HL-60 (cell line): Measurements from ENCODE around the gene VRK3.

Experiments used
- DNase-seq, 2 experiments: peaks; one replicate each; pipeline ENCODE4 v3.0.0-alpha.2; 2010 to 2020; ENCODE audit warnings: low read depth in 1 of 2, low spot score in 1 of 2
- H3K27ac ChIP-seq: fragments of 250-450 bp; sonication (Bioruptor Pico); replicated peaks from 2 replicates; pipeline ENCODE4 v1.5.1; 2020; ENCODE audit warnings: mild to moderate bottlenecking, moderate library complexity
- H3K27me3 ChIP-seq: fragments of 250-450 bp; sonication (Bioruptor Pico); 2 replicates; pipeline ENCODE4 v1.5.1; 2021; ENCODE audit warnings: mild to moderate bottlenecking, moderate library complexity; ENCODE audit not compliant: insufficient read depth, poor library complexity, severe bottlenecking
- H3K4me3 ChIP-seq: replicated peaks from 2 replicates; pipeline ENCODE4 v1.5.1; 2011; ENCODE audit warnings: mild to moderate bottlenecking, control low read depth, low read length; ENCODE audit not compliant: insufficient read depth
- GABPA ChIP-seq: IDR thresholded peaks from 2 replicates; pipeline ENCODE4 v1.6.1; 2012; ENCODE audit warnings: low read depth
- POLR2AphosphoS5 ChIP-seq: IDR thresholded peaks from 2 replicates; pipeline ENCODE4 v1.6.1; 2012; ENCODE audit warnings: low read depth
- SPI1 ChIP-seq: IDR thresholded peaks from 2 replicates; pipeline ENCODE4 v1.6.1; 2012; ENCODE audit warnings: low read depth, mild to moderate bottlenecking, borderline replicate concordance
- TF ChIP-seq, protein P1 (sequence below): IDR thresholded peaks from 2 replicates; pipeline ENCODE4 v1.6.1; 2012; ENCODE audit warnings: low read depth; ENCODE audit not compliant: insufficient replicate concordance
- TF ChIP-seq, protein P2 (sequence below): IDR thresholded peaks from one replicate; pipeline ENCODE4 v1.5.1; 2011; ENCODE audit warnings: low read length, control low read depth, inconsistent platforms; ENCODE audit not compliant: insufficient read depth

VRK3 gene

DNA sequence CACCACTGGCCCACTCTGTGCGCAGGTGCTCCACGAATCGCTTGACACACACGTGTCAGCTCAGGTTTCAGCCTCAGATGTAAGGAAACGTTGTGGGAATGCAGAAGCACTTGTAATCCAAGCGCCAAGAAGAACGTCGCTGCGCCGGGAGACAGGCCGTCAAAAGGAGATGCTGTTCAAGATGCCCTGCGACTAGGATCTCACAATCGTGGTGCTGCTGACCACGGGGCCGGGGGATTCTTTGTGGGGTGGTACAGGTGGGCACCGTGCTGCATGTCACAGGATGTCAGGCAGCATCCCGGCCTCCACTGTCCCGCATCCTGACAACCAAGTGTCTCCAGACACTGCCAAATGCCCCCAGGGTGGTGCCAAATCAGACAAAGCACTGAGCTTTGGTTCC lies 47.3 kb downstream of the VRK3 start:
- DNase-seq = no peak

DNA sequence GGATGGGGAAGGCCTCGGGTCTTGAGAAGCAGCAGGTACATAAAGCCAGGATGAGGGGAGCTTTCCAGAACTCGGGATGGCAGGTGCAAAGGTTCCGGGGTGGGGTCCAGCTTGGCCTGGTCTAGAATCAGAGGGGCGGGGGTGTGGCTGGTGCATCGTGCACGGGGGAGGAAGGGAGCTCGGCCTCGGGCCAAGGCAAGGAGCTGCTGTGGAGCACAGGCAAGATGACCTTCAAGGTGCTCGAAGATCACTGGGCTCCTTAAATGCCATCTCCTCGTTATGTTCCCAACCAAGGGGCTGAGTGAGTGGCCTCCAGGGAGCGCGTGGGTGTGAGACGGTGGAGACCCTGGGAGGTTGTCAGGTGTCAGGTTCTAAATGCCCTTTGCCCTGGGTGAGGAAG lies 48.1 kb downstream of the VRK3 start:
- Histone ChIP-seq H3K27ac (no peak overlapping the region), H3K27me3 (no peaks in the 10 kb centered on the region), H3K4me3 (no peak overlapping the region)
- no peak for DNase-seq
- TF ChIP-seq SPI1 (no peak), POLR2AphosphoS5 (no peak), GABPA (no peak)
- TF ChIP-seq, protein P1, sequence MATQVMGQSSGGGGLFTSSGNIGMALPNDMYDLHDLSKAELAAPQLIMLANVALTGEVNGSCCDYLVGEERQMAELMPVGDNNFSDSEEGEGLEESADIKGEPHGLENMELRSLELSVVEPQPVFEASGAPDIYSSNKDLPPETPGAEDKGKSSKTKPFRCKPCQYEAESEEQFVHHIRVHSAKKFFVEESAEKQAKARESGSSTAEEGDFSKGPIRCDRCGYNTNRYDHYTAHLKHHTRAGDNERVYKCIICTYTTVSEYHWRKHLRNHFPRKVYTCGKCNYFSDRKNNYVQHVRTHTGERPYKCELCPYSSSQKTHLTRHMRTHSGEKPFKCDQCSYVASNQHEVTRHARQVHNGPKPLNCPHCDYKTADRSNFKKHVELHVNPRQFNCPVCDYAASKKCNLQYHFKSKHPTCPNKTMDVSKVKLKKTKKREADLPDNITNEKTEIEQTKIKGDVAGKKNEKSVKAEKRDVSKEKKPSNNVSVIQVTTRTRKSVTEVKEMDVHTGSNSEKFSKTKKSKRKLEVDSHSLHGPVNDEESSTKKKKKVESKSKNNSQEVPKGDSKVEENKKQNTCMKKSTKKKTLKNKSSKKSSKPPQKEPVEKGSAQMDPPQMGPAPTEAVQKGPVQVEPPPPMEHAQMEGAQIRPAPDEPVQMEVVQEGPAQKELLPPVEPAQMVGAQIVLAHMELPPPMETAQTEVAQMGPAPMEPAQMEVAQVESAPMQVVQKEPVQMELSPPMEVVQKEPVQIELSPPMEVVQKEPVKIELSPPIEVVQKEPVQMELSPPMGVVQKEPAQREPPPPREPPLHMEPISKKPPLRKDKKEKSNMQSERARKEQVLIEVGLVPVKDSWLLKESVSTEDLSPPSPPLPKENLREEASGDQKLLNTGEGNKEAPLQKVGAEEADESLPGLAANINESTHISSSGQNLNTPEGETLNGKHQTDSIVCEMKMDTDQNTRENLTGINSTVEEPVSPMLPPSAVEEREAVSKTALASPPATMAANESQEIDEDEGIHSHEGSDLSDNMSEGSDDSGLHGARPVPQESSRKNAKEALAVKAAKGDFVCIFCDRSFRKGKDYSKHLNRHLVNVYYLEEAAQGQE = no peak
- TF ChIP-seq, protein P2, sequence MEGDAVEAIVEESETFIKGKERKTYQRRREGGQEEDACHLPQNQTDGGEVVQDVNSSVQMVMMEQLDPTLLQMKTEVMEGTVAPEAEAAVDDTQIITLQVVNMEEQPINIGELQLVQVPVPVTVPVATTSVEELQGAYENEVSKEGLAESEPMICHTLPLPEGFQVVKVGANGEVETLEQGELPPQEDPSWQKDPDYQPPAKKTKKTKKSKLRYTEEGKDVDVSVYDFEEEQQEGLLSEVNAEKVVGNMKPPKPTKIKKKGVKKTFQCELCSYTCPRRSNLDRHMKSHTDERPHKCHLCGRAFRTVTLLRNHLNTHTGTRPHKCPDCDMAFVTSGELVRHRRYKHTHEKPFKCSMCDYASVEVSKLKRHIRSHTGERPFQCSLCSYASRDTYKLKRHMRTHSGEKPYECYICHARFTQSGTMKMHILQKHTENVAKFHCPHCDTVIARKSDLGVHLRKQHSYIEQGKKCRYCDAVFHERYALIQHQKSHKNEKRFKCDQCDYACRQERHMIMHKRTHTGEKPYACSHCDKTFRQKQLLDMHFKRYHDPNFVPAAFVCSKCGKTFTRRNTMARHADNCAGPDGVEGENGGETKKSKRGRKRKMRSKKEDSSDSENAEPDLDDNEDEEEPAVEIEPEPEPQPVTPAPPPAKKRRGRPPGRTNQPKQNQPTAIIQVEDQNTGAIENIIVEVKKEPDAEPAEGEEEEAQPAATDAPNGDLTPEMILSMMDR = no peak

More for the DNA sequence above, 47.3 kb downstream of the VRK3 start:
- no peak for TF ChIP-seq GABPA
- TF ChIP-seq POLR2AphosphoS5 = no peak
- no peaks in the 10 kb centered on the region for H3K27me3 ChIP-seq
- H3K27ac ChIP-seq = no peak overlapping the region
- H3K4me3 ChIP-seq = no peak overlapping the region

DNA sequence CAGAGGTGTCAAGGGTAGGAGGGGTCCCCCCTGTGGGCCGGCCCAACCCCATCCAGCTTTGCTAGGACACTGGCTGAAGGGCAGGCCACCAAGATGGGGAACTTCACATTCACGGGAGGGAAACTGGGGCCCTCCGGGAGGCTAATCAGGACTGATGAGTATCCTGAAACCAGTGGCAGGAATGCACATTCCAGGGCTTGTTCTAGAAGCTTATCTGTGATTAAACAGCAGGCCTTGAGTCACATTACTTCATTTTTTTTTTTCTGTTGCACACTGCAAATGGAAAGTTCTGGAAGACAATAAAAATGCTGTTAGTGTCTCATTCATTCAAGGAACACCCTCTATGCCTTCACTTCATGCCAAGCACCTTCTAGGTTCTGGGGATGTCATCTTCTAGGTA lies 48.7 kb downstream of the VRK3 start:
- Histone ChIP-seq H3K27me3 (no peaks in the 10 kb centered on the region), H3K27ac (no peak overlapping the region), H3K4me3 (no peak overlapping the region)
- TF ChIP-seq GABPA = no peak
- TF ChIP-seq SPI1 = no peak
- TF ChIP-seq, protein P2 = no peak
- TF ChIP-seq POLR2AphosphoS5 = no peak
- TF ChIP-seq, protein P1 = no peak
- no peak for DNase-seq

DNA sequence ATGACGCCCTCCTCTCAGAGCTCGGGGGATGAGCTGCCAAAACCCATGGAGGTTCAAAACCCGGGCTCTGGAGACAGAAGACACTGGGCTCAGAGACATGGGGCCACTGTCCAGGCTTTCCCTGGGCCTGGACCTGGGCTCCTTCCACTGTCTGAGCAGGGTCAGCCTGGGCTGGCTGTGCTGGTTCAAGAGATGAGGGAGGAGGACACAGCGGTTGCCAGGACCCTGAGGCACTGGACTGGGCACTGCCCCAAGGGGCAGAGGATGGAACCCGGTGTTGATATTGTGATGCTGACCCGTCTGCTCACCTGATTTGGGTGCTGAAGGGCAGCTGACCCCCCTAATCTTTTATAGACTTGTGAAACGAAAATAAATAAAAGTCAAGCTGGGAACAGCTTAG lies 50.1 kb downstream of the VRK3 start:
- Histone ChIP-seq H3K4me3 (no peak overlapping the region), H3K27ac (no peak overlapping the region), H3K27me3 (no peaks in the 10 kb centered on the region)
- TF ChIP-seq POLR2AphosphoS5 = no peak
- no peak for DNase-seq

DNA sequence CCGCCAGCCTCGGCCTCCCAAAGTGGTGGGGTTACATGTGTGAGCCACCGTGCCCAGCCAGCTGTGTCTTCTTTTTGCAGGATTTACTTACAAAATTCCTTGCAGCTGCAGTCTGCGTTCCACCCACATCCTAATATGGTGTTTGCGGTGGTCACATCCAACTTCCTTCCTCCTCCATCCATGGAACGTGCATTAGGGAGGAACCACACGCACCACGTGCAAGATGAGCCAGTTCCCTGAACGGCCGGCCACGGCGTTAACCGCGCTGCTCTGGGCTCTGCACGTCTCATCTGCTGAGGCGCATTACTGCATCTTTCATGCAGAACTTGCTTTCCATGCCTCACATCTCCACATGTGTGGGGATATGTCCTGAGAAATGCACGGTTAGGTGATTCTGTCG lies 51.2 kb downstream of the VRK3 start:
- no peak overlapping the region for H3K27ac ChIP-seq
- peak; percentile 85 to 95 for DNase-seq
- TF ChIP-seq, protein P1 = no peak
- TF ChIP-seq, protein P2 = no peak
- peak; percentile 78 for TF ChIP-seq SPI1
- TF ChIP-seq GABPA = no peak
- peak; percentile 73 for TF ChIP-seq POLR2AphosphoS5
- no peak overlapping the region for H3K4me3 ChIP-seq
- H3K27me3 ChIP-seq = no peaks in the 10 kb centered on the region
